Stomach (tissue), 4 donors: ENCODE measurements around the gene B3GNT3.

Experiments used
- POLR2A ChIP-seq, 4 donors: fragments of 450-650 bp; IDR thresholded peaks; one replicate each; pipeline ENCODE4 v1.6.1; 2016; ENCODE audit warnings: antibody characterized with exemption in 4 of 4, control low read depth in 2 of 4, mild to moderate bottlenecking in 1 of 4, moderate library complexity in 1 of 4
- POLR2AphosphoS5 ChIP-seq, 3 donors: sonication (generic); formaldehyde crosslinking; IDR thresholded peaks; one replicate each; pipeline ENCODE4 v1.6.1; 2016; ENCODE audit warnings: antibody characterized with exemption in 3 of 3
- TF ChIP-seq, protein P1 (sequence below), 7 experiments: fragments of 450-650 bp in 4 of 7; fragments of 200-600 bp in 3 of 7; sonication (generic) in 3 of 7; IDR thresholded peaks; one replicate each; pipeline ENCODE4 v1.5.1; 2016 to 2019; ENCODE audit warnings: antibody characterized with exemption in 7 of 7, control low read depth in 2 of 7, mild to moderate bottlenecking in 1 of 7

GRCh38 chr19:17835182-17836006, 40.5 kb downstream of the B3GNT3 start:
- TF ChIP-seq, protein P1, sequence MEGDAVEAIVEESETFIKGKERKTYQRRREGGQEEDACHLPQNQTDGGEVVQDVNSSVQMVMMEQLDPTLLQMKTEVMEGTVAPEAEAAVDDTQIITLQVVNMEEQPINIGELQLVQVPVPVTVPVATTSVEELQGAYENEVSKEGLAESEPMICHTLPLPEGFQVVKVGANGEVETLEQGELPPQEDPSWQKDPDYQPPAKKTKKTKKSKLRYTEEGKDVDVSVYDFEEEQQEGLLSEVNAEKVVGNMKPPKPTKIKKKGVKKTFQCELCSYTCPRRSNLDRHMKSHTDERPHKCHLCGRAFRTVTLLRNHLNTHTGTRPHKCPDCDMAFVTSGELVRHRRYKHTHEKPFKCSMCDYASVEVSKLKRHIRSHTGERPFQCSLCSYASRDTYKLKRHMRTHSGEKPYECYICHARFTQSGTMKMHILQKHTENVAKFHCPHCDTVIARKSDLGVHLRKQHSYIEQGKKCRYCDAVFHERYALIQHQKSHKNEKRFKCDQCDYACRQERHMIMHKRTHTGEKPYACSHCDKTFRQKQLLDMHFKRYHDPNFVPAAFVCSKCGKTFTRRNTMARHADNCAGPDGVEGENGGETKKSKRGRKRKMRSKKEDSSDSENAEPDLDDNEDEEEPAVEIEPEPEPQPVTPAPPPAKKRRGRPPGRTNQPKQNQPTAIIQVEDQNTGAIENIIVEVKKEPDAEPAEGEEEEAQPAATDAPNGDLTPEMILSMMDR (IDR thresholded peaks at IDR 0.05): no peak
- TF ChIP-seq POLR2A (IDR thresholded peaks at IDR 0.05) (no peak), POLR2AphosphoS5 (IDR thresholded peaks at IDR 0.05) (no peak)
